AG04450 (cell line): ENCODE measurements around the gene ADAM23. TPM values are rescaled to one million over a fixed set of nuclear protein-coding genes. Genes with fewer than 3 reads are reported as not detected.

Experiments used
- CTCF ChIA-PET: fragments of 300-600, 350-600 bp; formaldehyde crosslinking; extraction: SDS; loops from one replicate; lab custom pipeline; 2022; ENCODE audit warnings: antibody characterized with exemption, inconsistent platforms; lab: Charles Lee
- POLR2A ChIA-PET: fragments of 350-600 bp; formaldehyde crosslinking; extraction: SDS; loops from one replicate; lab custom pipeline; 2021; ENCODE audit warnings: antibody characterized with exemption, inconsistent platforms; lab: Yijun Ruan, JAX
- DNase-seq: peaks from one replicate; pipeline ENCODE4 v3.0.0-alpha.2; 2011; ENCODE audit warnings: low read depth, low spot score
- H3K27ac ChIP-seq: one replicate; pipeline ENCODE4 v1.5.1; 2012; ENCODE audit warnings: low read depth, low read length, control low read depth
- H3K27me3 ChIP-seq: one replicate; pipeline ENCODE4 v1.6.0; 2012; ENCODE audit warnings: low read length; ENCODE audit not compliant: control insufficient read depth, insufficient read depth
- H3K4me3 ChIP-seq: 2 replicates; pipeline ENCODE4 v1.5.1; 2011; ENCODE audit warnings: mild to moderate bottlenecking, low read depth, low read length, control low read depth
- H3K9me3 ChIP-seq: 2 replicates; pipeline ENCODE4 v1.5.1; 2012; ENCODE audit warnings: low read length; ENCODE audit not compliant: control insufficient read depth, insufficient read depth
- CTCF ChIP-seq: IDR thresholded peaks from 2 replicates; pipeline ENCODE4 v1.5.1; 2011; ENCODE audit warnings: low read depth, low read length, control low read depth, inconsistent platforms
- polyA plus RNA-seq: library from polyadenylated mRNA; depleted of rRNA; stranded (reverse); fragments of >200 nt; gene quantifications from 2 replicates; pipeline ENCODE4 v1.2.3, GENCODE V29; 2011

Gene ADAM23
- polyA plus RNA-seq, 1 experiment = 6.6 TPM

- CTCF ChIA-PET = no interaction called here
- H3K9me3 ChIP-seq = no peaks in the 10 kb centered on the region
- H3K27ac ChIP-seq = no peak overlapping the region
- TF ChIP-seq CTCF = no peak
- no peaks in the 10 kb centered on the region for H3K27me3 ChIP-seq
- H3K4me3 ChIP-seq = no peak overlapping the region
- no peak for DNase-seq
- POLR2A ChIA-PET = no interaction called here
These were observed 36.8 kb downstream of the ADAM23 start for GRCh38 chr2:206480161-206480560.

GRCh38 chr2:206480620-206481019, 37.3 kb downstream of the ADAM23 start:
- ChIA-PET CTCF (no interaction called here), POLR2A (no interaction called here)
- no peaks in the 10 kb centered on the region for H3K27me3 ChIP-seq
- no peak overlapping the region for H3K4me3 ChIP-seq
- no peak for TF ChIP-seq CTCF
- DNase-seq = no peak
- H3K27ac ChIP-seq = no peak overlapping the region
- H3K9me3 ChIP-seq = no peaks in the 10 kb centered on the region

- no peaks in the 10 kb centered on the region for H3K27me3 ChIP-seq
- CTCF ChIA-PET = no interaction called here
- DNase-seq = no peak
- H3K27ac ChIP-seq = no peak overlapping the region
- POLR2A ChIA-PET = no interaction called here
- no peak for TF ChIP-seq CTCF
- no peaks in the 10 kb centered on the region for H3K9me3 ChIP-seq
- H3K4me3 ChIP-seq = no peak overlapping the region
These were observed 37.7 kb downstream of the ADAM23 start for GRCh38 chr2:206481056-206481455.

GRCh38 chr2:206482123-206482522, 38.8 kb downstream of the ADAM23 start:
- Histone ChIP-seq H3K9me3 (no peaks in the 10 kb centered on the region), H3K27me3 (no peaks in the 10 kb centered on the region), H3K4me3 (no peak overlapping the region), H3K27ac (no peak overlapping the region)
- no peak for DNase-seq
- CTCF ChIA-PET = no interaction called here
- no peak for TF ChIP-seq CTCF
- POLR2A ChIA-PET = no interaction called here

GRCh38 chr2:206482633-206483032, 39.3 kb downstream of the ADAM23 start:
- no peak for DNase-seq
- Histone ChIP-seq H3K9me3 (no peaks in the 10 kb centered on the region), H3K4me3 (no peak overlapping the region), H3K27me3 (no peaks in the 10 kb centered on the region), H3K27ac (no peak overlapping the region)
- TF ChIP-seq CTCF = no peak
- POLR2A ChIA-PET = no interaction called here
- CTCF ChIA-PET = no interaction called here
